Measurements from ENCODE around the gene QARS1.

Gene QARS1

GRCh38 chr3:49124991-49125670, 20.6 kb upstream of the QARS1 start:
- DNase-seq (ENCODE audit: low spot score) = no peak

GRCh38 chr3:49124203-49124602, 19.6 kb upstream of the QARS1 start:
- no peak for TF ChIP-seq CTCF (IDR thresholded peaks at IDR 0.05; ENCODE audit: extremely low read depth, missing control alignments)

More at GRCh38 chr3:49124991-49125670, 20.6 kb upstream of the QARS1 start:
- peak; percentile 29 for TF ChIP-seq CTCF (IDR thresholded peaks at IDR 0.05; ENCODE audit: extremely low read depth, missing control alignments)

GRCh38 chr3:49123687-49124086, 19.1 kb upstream of the QARS1 start:
- no peak for TF ChIP-seq CTCF (IDR thresholded peaks at IDR 0.05; ENCODE audit: extremely low read depth, missing control alignments)

More at GRCh38 chr3:49124203-49124602, 19.6 kb upstream of the QARS1 start:
- no peak for DNase-seq (ENCODE audit: low spot score)

GRCh38 chr3:49122886-49123545, 18.5 kb upstream of the QARS1 start:
- no peak for DNase-seq (ENCODE audit: low spot score)
- no peak for TF ChIP-seq CTCF (IDR thresholded peaks at IDR 0.05; ENCODE audit: extremely low read depth, missing control alignments)

More at GRCh38 chr3:49123687-49124086, 19.1 kb upstream of the QARS1 start:
- DNase-seq (ENCODE audit: low spot score) = no peak

GRCh38 chr3:49122451-49122850, 17.9 kb upstream of the QARS1 start:
- TF ChIP-seq CTCF (IDR thresholded peaks at IDR 0.05; ENCODE audit: extremely low read depth, missing control alignments) = no peak

GRCh38 chr3:49122022-49122421, 17.5 kb upstream of the QARS1 start:
- DNase-seq (ENCODE audit: low spot score) = no peak
- no peak for TF ChIP-seq CTCF (IDR thresholded peaks at IDR 0.05; ENCODE audit: extremely low read depth, missing control alignments)

More at GRCh38 chr3:49122451-49122850, 17.9 kb upstream of the QARS1 start:
- DNase-seq (ENCODE audit: low spot score) = no peak

- no peak for TF ChIP-seq CTCF (IDR thresholded peaks at IDR 0.05; ENCODE audit: extremely low read depth, missing control alignments)
- no peak for DNase-seq (ENCODE audit: low spot score)
Observed at GRCh38 chr3:49121132-49121736, 16.7 kb upstream of the QARS1 start.

All from GM20000 (cell line).